ENCODE measurements around the gene GTF2I. TPM values are rescaled to one million over a fixed set of nuclear protein-coding genes. Genes with fewer than 3 reads are reported as not detected.
"Not testable (repeated sequence)": the region's sequence is repeated elsewhere in the genome, so short reads cannot be mapped to it uniquely, and the experiment has no call there.

GTF2I gene
- total RNA-seq, 1 experiment from 2014 or later, result 240 TPM

- DNase-seq (ENCODE audit: low spot score), result not testable (repeated sequence)
These were observed 116.5 kb downstream of the GTF2I start, which contains the start of gene NCF1 for GRCh38 chr7:74773760-74774750. NCF1 (plus strand) TSS chr7:74774011; CDS start chr7:74774032, 21 bp downstream.

- DNase-seq (ENCODE audit: low spot score), result not testable (repeated sequence)
These were observed 117.6 kb downstream of the GTF2I start for GRCh38 chr7:74775111-74775510.

GRCh38 chr7:74779053-74779452, 121.5 kb downstream of the GTF2I start:
- not testable (repeated sequence) for DNase-seq (ENCODE audit: low spot score)

GRCh38 chr7:74781746-74782145, 124.2 kb downstream of the GTF2I start:
- not testable (repeated sequence) for DNase-seq (ENCODE audit: low spot score)

- DNase-seq (ENCODE audit: low spot score), result not testable (repeated sequence)
These were observed 126.1 kb downstream of the GTF2I start for GRCh38 chr7:74783595-74783994.

GRCh38 chr7:74788369-74789150, 131.0 kb downstream of the GTF2I start:
- peak; percentile 95 for DNase-seq (ENCODE audit: low spot score)

GRCh38 chr7:74789200-74789736, 131.8 kb downstream of the GTF2I start:
- DNase-seq (ENCODE audit: low spot score), result not testable (repeated sequence)

- DNase-seq (ENCODE audit: low spot score), result not testable (repeated sequence)
These were observed 140.5 kb downstream of the GTF2I start for GRCh38 chr7:74797848-74798622.

GRCh38 chr7:74798644-74799043, 141.1 kb downstream of the GTF2I start:
- not testable (repeated sequence) for DNase-seq (ENCODE audit: low spot score)

Other genes starting within 250 kb of the GTF2I start
- 34.6 and 41.5 TPM in 2 replicates for gene GTF2IRD1, start 203.8 kb upstream of the GTF2I start, total RNA-seq (2014; rRNA removed; shearing (Covaris generic))
- not detected in 2 replicates for gene NCF1, start 116.3 kb downstream of the GTF2I start, total RNA-seq (2014; rRNA removed; shearing (Covaris generic))
- 1.7 and 9.9 TPM in 2 replicates for gene GTF2IRD2, start 193.9 kb downstream of the GTF2I start, total RNA-seq (2014; rRNA removed; shearing (Covaris generic))